Measurements from ENCODE around the gene HPCAL4. TPM values are rescaled to one million over a fixed set of nuclear protein-coding genes. Genes with fewer than 3 reads are reported as not detected.

HPCAL4 gene
- total RNA-seq, 4 donors from 2014 or later, result 0.55 TPM; not detected in 3

DNA sequence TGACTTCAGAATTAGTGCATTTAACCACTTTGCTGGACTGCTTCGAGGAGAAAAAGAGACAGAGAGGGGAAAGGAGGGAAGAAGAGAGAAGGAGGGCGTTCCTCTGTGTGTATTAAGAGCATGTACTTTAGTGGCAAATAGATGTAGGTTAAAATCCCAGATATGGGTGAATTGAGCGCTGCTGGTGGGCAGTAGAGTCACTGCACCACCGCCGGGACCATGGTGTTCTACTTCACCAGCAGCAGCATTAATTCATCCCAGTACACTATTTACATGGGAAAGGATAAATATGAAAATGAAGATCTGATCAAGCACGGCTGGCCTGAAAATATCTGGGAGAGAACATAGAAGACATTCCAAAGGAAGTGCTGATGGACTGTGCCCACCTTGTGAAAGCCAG is 26.6 kb upstream of the HPCAL4 start:
- 58% methylated on average over 6 of the region's 6 CpGs for WGBS
- H3K27me3 ChIP-seq, result peaks cover 16% of the 10 kb centered on the region
- H3K4me3 ChIP-seq, result no peak overlapping the region
- peaks cover 3% of the 10 kb centered on the region for H3K4me1 ChIP-seq
- no peak overlapping the region for H3K27ac ChIP-seq
- no peaks in the 10 kb centered on the region for H3K9me3 ChIP-seq
- H3K36me3 ChIP-seq, result no peaks in the 10 kb centered on the region
- DNase-seq (ENCODE audit: low spot score in 2 of 2), result no peak
- no peak for TF ChIP-seq POLR2AphosphoS5 (IDR thresholded peaks at IDR 0.05)
- TF ChIP-seq EP300 (IDR thresholded peaks at IDR 0.05), result no peak
- TF ChIP-seq, protein P1, sequence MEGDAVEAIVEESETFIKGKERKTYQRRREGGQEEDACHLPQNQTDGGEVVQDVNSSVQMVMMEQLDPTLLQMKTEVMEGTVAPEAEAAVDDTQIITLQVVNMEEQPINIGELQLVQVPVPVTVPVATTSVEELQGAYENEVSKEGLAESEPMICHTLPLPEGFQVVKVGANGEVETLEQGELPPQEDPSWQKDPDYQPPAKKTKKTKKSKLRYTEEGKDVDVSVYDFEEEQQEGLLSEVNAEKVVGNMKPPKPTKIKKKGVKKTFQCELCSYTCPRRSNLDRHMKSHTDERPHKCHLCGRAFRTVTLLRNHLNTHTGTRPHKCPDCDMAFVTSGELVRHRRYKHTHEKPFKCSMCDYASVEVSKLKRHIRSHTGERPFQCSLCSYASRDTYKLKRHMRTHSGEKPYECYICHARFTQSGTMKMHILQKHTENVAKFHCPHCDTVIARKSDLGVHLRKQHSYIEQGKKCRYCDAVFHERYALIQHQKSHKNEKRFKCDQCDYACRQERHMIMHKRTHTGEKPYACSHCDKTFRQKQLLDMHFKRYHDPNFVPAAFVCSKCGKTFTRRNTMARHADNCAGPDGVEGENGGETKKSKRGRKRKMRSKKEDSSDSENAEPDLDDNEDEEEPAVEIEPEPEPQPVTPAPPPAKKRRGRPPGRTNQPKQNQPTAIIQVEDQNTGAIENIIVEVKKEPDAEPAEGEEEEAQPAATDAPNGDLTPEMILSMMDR (IDR thresholded peaks at IDR 0.05), result no peak
- TF ChIP-seq POLR2A (IDR thresholded peaks at IDR 0.05), result no peak

DNA sequence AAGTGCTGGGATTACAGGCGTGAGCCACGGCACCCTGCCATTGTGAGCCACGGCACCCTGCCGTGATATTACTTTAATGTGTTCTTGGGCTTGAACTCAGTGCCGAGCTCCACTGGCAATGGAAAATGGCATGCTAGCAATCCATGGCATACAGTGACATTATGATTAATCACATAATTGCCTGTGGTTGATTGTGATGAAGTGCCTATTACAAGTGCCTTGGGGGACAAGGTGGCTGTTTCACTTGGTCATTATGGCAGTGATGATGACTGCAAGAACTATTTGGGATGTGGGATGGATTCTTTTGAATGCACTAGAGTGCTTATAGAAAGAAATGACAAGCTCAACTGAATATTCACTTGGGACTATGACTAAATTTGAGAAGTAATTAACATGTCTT is 22.3 kb upstream of the HPCAL4 start:
- Histone ChIP-seq H3K4me1 (no peaks in the 10 kb centered on the region), H3K36me3 (no peaks in the 10 kb centered on the region), H3K9me3 (no peaks in the 10 kb centered on the region), H3K27me3 (peaks cover 24% of the 10 kb centered on the region), H3K27ac (no peak overlapping the region), H3K4me3 (no peak overlapping the region)
- DNase-seq (ENCODE audit: low spot score in 2 of 2), result no peak
- TF ChIP-seq, protein P1 (IDR thresholded peaks at IDR 0.05), result no peak
- no peak for TF ChIP-seq EP300 (IDR thresholded peaks at IDR 0.05)
- no peak for TF ChIP-seq POLR2A (IDR thresholded peaks at IDR 0.05)
- no peak for TF ChIP-seq POLR2AphosphoS5 (IDR thresholded peaks at IDR 0.05)
- 96% methylated on average over 5 of the region's 5 CpGs for WGBS

DNA sequence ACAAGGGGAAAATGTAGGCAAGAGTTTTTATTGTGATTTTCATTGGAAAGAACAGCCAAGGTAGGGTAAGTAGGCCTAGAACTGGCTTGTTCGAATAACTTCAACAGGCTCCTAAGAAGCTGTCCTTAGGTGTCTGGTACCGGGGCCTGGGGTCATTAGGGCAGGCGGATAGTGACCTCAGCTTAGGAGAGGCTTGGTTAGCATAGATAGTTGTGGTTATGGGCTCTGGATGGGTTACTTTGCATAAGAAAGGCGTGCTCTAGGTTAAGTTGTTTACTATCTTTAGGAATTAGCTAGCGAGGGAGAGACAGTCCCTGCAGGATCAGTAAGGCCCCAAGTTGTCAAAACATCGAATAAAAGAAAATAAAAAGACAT is 20.7 kb upstream of the HPCAL4 start:
- Histone ChIP-seq H3K4me3 (no peak overlapping the region), H3K4me1 (no peaks in the 10 kb centered on the region), H3K36me3 (no peaks in the 10 kb centered on the region), H3K27me3 (peaks cover 14% of the 10 kb centered on the region), H3K9me3 (no peaks in the 10 kb centered on the region), H3K27ac (no peak overlapping the region)
- no peak for DNase-seq (ENCODE audit: low spot score in 2 of 2)
- TF ChIP-seq POLR2A (IDR thresholded peaks at IDR 0.05) (no peak), EP300 (IDR thresholded peaks at IDR 0.05) (no peak), POLR2AphosphoS5 (IDR thresholded peaks at IDR 0.05) (no peak)
- TF ChIP-seq, protein P1 (IDR thresholded peaks at IDR 0.05), result no peak
- WGBS, result 82% methylated on average over 6 of the region's 6 CpGs

DNA sequence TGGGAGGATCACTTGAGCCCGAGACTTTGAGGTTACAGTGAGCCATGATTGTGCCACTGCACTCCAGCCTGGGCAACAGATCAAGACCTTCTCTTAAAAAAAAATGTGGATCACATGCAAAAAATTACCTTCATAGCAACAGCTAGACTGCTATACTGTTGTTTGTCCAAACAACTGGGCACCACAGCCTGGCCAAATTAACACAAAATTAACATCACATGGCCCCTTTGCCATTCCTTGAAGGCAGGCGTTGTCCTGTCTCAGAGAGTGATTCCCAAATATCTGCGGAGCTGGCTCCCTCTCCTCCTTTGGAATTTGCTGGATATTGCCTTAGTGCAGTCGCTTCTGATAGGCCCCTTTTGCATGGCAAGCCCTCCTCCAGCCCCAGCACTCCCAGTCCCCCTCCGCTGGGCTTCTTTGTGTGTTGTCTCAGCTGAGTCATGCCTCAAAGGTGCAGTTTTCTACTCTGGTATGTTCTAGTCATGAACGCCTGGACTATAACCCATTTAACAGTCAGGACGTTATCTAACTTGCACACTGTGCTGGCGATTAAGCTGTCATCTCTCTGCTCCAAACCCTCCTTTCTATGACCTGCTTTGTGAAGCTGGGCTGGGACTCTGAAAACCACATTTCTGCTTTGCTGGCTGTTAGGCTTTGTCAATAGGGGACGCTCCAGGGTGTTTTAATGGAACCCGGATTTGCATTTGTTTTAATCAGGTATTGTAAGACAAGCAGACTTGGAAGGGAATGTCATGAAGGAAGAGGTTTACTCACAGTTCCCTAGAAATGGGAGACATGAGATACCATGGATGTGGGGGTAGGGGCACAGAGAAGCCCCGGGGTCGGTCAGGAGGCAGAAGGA is 20.1 kb upstream of the HPCAL4 start:
- 78% methylated on average over 12 of the region's 12 CpGs for WGBS
- no peaks in the 10 kb centered on the region for H3K36me3 ChIP-seq
- no peaks in the 10 kb centered on the region for H3K4me1 ChIP-seq
- peaks cover 14% of the 10 kb centered on the region for H3K27me3 ChIP-seq
- no peak overlapping the region for H3K27ac ChIP-seq
- TF ChIP-seq POLR2A (IDR thresholded peaks at IDR 0.05) (no peak), EP300 (IDR thresholded peaks at IDR 0.05) (no peak), POLR2AphosphoS5 (IDR thresholded peaks at IDR 0.05) (no peak)
- TF ChIP-seq, protein P1 (IDR thresholded peaks at IDR 0.05), result no peak
- H3K9me3 ChIP-seq, result no peaks in the 10 kb centered on the region
- no peak for DNase-seq (ENCODE audit: low spot score in 2 of 2)
- H3K4me3 ChIP-seq, result no peak overlapping the region

DNA sequence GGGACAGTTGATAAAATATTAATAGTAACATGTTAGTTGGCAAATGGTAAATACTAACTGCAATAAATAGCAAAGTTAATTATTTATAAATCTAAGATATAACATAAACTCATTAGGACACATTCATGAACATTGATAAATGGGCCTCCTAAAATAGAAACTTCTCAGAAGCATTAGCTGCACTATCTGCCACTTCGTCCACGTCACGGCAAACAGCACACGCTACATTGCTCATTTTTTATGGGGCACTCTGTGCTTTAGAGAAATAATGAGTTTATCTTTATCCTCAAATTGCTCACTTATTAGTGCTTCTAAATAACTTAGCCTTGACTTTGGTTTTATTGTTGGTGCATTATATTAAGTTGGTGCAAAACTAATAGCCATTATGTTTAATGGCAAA is 16.3 kb upstream of the HPCAL4 start:
- no peak for TF ChIP-seq EP300 (IDR thresholded peaks at IDR 0.05)
- no peak for TF ChIP-seq POLR2A (IDR thresholded peaks at IDR 0.05)
- TF ChIP-seq POLR2AphosphoS5 (IDR thresholded peaks at IDR 0.05), result no peak
- TF ChIP-seq, protein P1 (IDR thresholded peaks at IDR 0.05), result no peak

More for the DNA sequence above, 16.3 kb upstream of the HPCAL4 start:
- DNase-seq (ENCODE audit: low spot score in 2 of 2), result no peak
- peaks cover 8% of the 10 kb centered on the region for H3K27me3 ChIP-seq
- H3K9me3 ChIP-seq, result no peaks in the 10 kb centered on the region
- no peak overlapping the region for H3K4me3 ChIP-seq
- WGBS, result 93% methylated on average over 4 of the region's 4 CpGs
- H3K36me3 ChIP-seq, result no peaks in the 10 kb centered on the region
- H3K27ac ChIP-seq, result no peak overlapping the region
- no peaks in the 10 kb centered on the region for H3K4me1 ChIP-seq

Data from suprapubic skin (tissue), 4 donors.